ENCODE results near the gene CRYGC. TPM values are rescaled to one million over a fixed set of nuclear protein-coding genes. Genes with fewer than 3 reads are reported as not detected.
"Not testable (repeated sequence)": the region's sequence is repeated elsewhere in the genome, so short reads cannot be mapped to it uniquely, and the experiment has no call there.

CRYGC gene
- total and polyA plus RNA-seq, 2 donors (not counting 3 experiments of a cell fraction or from before 2014, with no cell fraction given) = not detected

DNA sequence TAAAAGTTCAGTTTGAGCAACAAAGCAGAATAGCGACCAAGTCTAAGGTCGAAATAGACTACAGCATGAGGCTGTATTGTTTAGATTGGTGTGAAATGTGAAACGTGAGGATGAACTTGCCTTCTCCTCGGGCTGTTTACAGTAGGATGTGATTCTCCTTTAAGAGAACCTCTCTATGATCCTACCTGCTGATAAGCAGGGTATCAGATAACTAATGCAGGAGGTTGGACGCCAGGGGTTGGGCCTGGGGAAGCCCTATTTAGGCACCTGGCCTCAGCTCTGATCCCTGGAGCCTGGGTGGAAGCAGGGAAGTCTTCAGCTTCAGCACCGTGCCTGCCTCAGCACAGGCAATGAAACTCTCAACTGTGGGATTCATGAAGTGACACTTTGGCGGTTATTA, 16.7 kb downstream of the CRYGC start:
- BruUV-seq (replicated peaks) = no TSS peak
- dilution Hi-C loops (cut with MboI; ENCODE audit: extremely low pct_ligation_motif_present, low sequenced_read_pairs) (no loop called here), intact Hi-C loops (cut with micrococcal nuclease) (no loop called here)
- H3K9ac ChIP-seq (replicated peaks; ENCODE audit: extremely low read depth, insufficient read depth, low read length) = no peak overlapping the region
- no peak overlapping the region for H2AFZ ChIP-seq (ENCODE audit: low read depth, low read length)
- no peaks in the 10 kb centered on the region for H3K36me3 ChIP-seq (ENCODE audit: control insufficient read depth in 2 of 2, extremely low read depth in 1 of 2, insufficient read depth in 2 of 2, low read length in 2 of 2)
- no peaks in the 10 kb centered on the region for H3K79me2 ChIP-seq (ENCODE audit: control insufficient read depth, insufficient read depth, low read length)
- H3K4me1 ChIP-seq (ENCODE audit: control insufficient read depth, extremely low read depth, insufficient read depth, low read length) = no peaks in the 10 kb centered on the region
- no peak overlapping the region for H3K4me3 ChIP-seq (replicated peaks in 1 of 3; ENCODE audit: insufficient read depth in 1 of 3, low read depth in 1 of 3, low read length in 3 of 3)
- ChIA-PET CTCF (no interaction called here), POLR2A (no interaction called here)
- DNase-seq (ENCODE audit: low read depth, low spot score) = no peak
- H3K27me3 ChIP-seq (ENCODE audit: control insufficient read depth in 2 of 2, insufficient read depth in 2 of 2, low read length in 2 of 2) = peaks cover 20 to 27% of the 10 kb centered on the region in 2 experiments
- H3K9me3 ChIP-seq (replicated peaks; ENCODE audit: control insufficient read depth, insufficient read depth, low read length) = no peaks in the 10 kb centered on the region
- no peak for TF ChIP-seq EZH2 (IDR thresholded peaks at IDR 0.05; ENCODE audit: borderline replicate concordance, low read depth, low read length, severe bottlenecking)
- TF ChIP-seq, protein P1, sequence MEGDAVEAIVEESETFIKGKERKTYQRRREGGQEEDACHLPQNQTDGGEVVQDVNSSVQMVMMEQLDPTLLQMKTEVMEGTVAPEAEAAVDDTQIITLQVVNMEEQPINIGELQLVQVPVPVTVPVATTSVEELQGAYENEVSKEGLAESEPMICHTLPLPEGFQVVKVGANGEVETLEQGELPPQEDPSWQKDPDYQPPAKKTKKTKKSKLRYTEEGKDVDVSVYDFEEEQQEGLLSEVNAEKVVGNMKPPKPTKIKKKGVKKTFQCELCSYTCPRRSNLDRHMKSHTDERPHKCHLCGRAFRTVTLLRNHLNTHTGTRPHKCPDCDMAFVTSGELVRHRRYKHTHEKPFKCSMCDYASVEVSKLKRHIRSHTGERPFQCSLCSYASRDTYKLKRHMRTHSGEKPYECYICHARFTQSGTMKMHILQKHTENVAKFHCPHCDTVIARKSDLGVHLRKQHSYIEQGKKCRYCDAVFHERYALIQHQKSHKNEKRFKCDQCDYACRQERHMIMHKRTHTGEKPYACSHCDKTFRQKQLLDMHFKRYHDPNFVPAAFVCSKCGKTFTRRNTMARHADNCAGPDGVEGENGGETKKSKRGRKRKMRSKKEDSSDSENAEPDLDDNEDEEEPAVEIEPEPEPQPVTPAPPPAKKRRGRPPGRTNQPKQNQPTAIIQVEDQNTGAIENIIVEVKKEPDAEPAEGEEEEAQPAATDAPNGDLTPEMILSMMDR (IDR thresholded peaks at IDR 0.05; ENCODE audit: extremely low read depth in 1 of 2, insufficient read depth in 1 of 2, low read depth in 1 of 2, low read length in 2 of 2) = no peak
- no peak for TF ChIP-seq MYC (IDR thresholded peaks at IDR 0.05; ENCODE audit: low read depth, low read length)
- no peak for TF ChIP-seq FOS (IDR thresholded peaks at IDR 0.05; ENCODE audit: borderline replicate concordance, insufficient read depth, low read length)
- no peak for TF ChIP-seq GATA2 (IDR thresholded peaks at IDR 0.05; ENCODE audit: insufficient read depth, insufficient read length, low read depth, low read length)
- TF ChIP-seq JUN (IDR thresholded peaks at IDR 0.05; ENCODE audit: borderline replicate concordance, insufficient read depth, insufficient read length, low read depth) = no peak
- TF ChIP-seq, protein P2, sequence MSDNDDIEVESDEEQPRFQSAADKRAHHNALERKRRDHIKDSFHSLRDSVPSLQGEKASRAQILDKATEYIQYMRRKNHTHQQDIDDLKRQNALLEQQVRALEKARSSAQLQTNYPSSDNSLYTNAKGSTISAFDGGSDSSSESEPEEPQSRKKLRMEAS (IDR thresholded peaks at IDR 0.05; ENCODE audit: insufficient read depth, insufficient read length) = no peak
- TF ChIP-seq POLR2AphosphoS5 (IDR thresholded peaks at IDR 0.05; ENCODE audit: insufficient read depth, low read depth, low read length) = no peak
- no peak for TF ChIP-seq POLR2A (IDR thresholded peaks at IDR 0.05; ENCODE audit: low read depth, low read length)
- H3K4me2 ChIP-seq (ENCODE audit: insufficient read depth, low read length) = no peak overlapping the region
- H4K20me1 ChIP-seq (replicated peaks; ENCODE audit: control insufficient read depth, extremely low read depth, insufficient read depth, low read length) = no peaks in the 10 kb centered on the region
- no peaks in the 10 kb centered on the region for H3K9me1 ChIP-seq (replicated peaks; ENCODE audit: control insufficient read depth, extremely low read depth, insufficient read depth, low read length)
- FAIRE-seq = no peak
- no peak overlapping the region for H3K27ac ChIP-seq (ENCODE audit: insufficient read depth, low read depth, low read length)

DNA sequence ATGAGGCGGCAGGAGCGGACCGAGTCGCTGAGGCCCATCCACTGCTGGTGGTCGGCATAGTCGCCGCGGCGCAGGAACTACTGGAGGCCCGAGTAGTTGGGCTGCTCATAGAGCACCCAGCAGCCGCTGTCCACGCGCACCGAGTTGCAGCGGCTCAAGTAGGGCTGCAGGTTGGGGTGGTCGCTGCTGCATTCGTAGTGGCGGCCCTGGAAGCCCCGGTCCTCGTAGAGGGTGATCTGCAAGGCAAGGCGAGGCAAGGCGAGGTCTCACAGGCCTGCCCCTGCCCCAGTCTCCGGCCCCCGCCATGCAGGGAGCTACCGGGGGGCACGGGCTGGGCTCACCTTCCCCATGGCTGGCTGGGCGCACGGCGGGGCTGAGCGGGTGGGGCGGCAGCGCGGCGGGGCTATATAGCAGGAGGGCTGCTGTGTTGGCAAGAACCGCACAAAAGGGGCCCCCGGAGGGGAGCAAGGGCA, 17.3 kb downstream of the CRYGC start:
- H4K20me1 ChIP-seq (replicated peaks; ENCODE audit: control insufficient read depth, extremely low read depth, insufficient read depth, low read length); POLR2A ChIA-PET; FAIRE-seq; H3K4me2 ChIP-seq (ENCODE audit: insufficient read depth, low read length); H3K79me2 ChIP-seq (ENCODE audit: control insufficient read depth, insufficient read depth, low read length); H2AFZ ChIP-seq (ENCODE audit: low read depth, low read length); H3K4me1 ChIP-seq (ENCODE audit: control insufficient read depth, extremely low read depth, insufficient read depth, low read length); H3K36me3 ChIP-seq (ENCODE audit: control insufficient read depth in 2 of 2, extremely low read depth in 1 of 2, insufficient read depth in 2 of 2, low read length in 2 of 2); CTCF ChIA-PET; DNase-seq (ENCODE audit: low read depth, low spot score); dilution Hi-C loops (cut with MboI; ENCODE audit: extremely low pct_ligation_motif_present, low sequenced_read_pairs); H3K9ac ChIP-seq (replicated peaks; ENCODE audit: extremely low read depth, insufficient read depth, low read length); H3K9me1 ChIP-seq (replicated peaks; ENCODE audit: control insufficient read depth, extremely low read depth, insufficient read depth, low read length); H3K9me3 ChIP-seq (replicated peaks; ENCODE audit: control insufficient read depth, insufficient read depth, low read length); H3K4me3 ChIP-seq (replicated peaks in 1 of 3; ENCODE audit: insufficient read depth in 1 of 3, low read depth in 1 of 3, low read length in 3 of 3); BruUV-seq (replicated peaks); H3K27ac ChIP-seq (ENCODE audit: insufficient read depth, low read depth, low read length); intact Hi-C loops (cut with micrococcal nuclease): not testable (repeated sequence)
- peaks cover 20 to 27% of the 10 kb centered on the region in 2 experiments for H3K27me3 ChIP-seq (ENCODE audit: control insufficient read depth in 2 of 2, insufficient read depth in 2 of 2, low read length in 2 of 2)
